Colonic mucosa (tissue), 4 donors: ENCODE data around the gene EIF1AD. TPM values are rescaled to one million over a fixed set of nuclear protein-coding genes. Genes with fewer than 3 reads are reported as not detected.

Experiments used
- DNase-seq: peaks from one replicate; pipeline ENCODE4 v3.0.0-alpha.2; 2020
- H3K27ac ChIP-seq: fragments of 200-600 bp; one replicate; pipeline ENCODE4 v1.8.0; 2021
- H3K27me3 ChIP-seq: fragments of 200-600 bp; one replicate; pipeline ENCODE4 v1.8.0; 2021
- H3K36me3 ChIP-seq: fragments of 200-600 bp; one replicate; pipeline ENCODE4 v1.8.0; 2021
- H3K4me1 ChIP-seq: fragments of 200-600 bp; one replicate; pipeline ENCODE4 v1.8.0; 2021; ENCODE audit warnings: mild to moderate bottlenecking
- H3K4me3 ChIP-seq: fragments of 200-600 bp; one replicate; pipeline ENCODE4 v1.8.0; 2021
- H3K9ac ChIP-seq, 2 donors: one replicate each; pipeline ENCODE4 v1.7.0; 2013; ENCODE audit warnings: control low read depth in 2 of 2, low read depth in 2 of 2, low read length in 2 of 2
- H3K9me3 ChIP-seq: fragments of 200-600 bp; one replicate; pipeline ENCODE4 v1.8.0; 2021
- intact Hi-C: fragments of 100-400 bp; cut with DNase I; formaldehyde crosslinking; loops from one replicate; pipeline ENCODE4 v1.14.1; 2022
- total RNA-seq, 2 donors: library from RNA; stranded (reverse); fragmentation: NEBNext Ultra II Directional in 1 of 2; extraction: Animal tissue kit (Norgen Biotek cat#: 25700) in 1 of 2; gene quantifications; one replicate each; pipeline ENCODE4 v1.2.1, GENCODE V29; 2021
- TF ChIP-seq, protein P1 (sequence below): fragments of 200-600 bp; IDR thresholded peaks from one replicate; pipeline ENCODE4 v1.8.0; 2022; ENCODE audit warnings: antibody characterized with exemption, mild to moderate bottlenecking
- donor health status: healthy.
- donor health status: DM: no; HTN: no; CAD: no.
- donor health status: DM: no; HTN: no; CAD: no.

The EIF1AD gene
- total RNA-seq, 2 donors from 2014 or later, result 27.8 to 32.8 TPM

DNA sequence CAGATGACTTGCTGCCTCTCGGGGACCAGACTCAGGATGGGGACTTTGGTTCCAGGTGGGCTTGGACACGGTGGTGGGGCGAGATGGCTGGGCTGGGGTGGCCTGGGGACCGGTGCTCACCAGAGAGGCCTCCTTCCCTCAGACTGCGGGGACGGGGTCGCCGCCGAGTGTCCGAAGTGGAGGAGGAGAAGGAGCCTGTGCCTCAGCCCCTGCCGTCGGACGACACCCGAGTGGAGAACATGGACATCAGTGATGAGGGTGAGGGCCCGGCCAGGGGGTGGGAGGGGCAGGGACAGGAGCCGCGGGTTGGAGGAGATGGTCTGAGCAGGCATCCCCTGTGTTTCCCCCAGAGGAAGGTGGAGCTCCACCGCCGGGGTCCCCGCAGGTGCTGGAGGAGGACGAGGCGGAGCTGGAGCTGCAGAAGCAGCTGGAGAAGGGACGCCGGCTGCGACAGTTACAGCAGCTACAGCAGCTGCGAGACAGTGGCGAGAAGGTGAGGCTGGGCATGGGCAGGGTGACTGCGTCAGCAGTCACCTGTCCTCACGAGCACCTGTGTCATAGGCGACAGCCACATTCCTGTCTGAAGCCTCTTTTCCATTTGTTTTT lies 34.5 kb downstream of the EIF1AD start:
- Histone ChIP-seq H3K27me3 (no peaks in the 10 kb centered on the region), H3K36me3 (peaks cover 29% of the 10 kb centered on the region), H3K4me1 (peaks cover 10% of the 10 kb centered on the region), H3K9me3 (no peaks in the 10 kb centered on the region), H3K27ac (no peak overlapping the region), H3K9ac (no peak overlapping the region), H3K4me3 (no peak overlapping the region)
- intact Hi-C loops, result no loop called here
- TF ChIP-seq, protein P1, sequence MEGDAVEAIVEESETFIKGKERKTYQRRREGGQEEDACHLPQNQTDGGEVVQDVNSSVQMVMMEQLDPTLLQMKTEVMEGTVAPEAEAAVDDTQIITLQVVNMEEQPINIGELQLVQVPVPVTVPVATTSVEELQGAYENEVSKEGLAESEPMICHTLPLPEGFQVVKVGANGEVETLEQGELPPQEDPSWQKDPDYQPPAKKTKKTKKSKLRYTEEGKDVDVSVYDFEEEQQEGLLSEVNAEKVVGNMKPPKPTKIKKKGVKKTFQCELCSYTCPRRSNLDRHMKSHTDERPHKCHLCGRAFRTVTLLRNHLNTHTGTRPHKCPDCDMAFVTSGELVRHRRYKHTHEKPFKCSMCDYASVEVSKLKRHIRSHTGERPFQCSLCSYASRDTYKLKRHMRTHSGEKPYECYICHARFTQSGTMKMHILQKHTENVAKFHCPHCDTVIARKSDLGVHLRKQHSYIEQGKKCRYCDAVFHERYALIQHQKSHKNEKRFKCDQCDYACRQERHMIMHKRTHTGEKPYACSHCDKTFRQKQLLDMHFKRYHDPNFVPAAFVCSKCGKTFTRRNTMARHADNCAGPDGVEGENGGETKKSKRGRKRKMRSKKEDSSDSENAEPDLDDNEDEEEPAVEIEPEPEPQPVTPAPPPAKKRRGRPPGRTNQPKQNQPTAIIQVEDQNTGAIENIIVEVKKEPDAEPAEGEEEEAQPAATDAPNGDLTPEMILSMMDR, result no peak
- no peak for DNase-seq

DNA sequence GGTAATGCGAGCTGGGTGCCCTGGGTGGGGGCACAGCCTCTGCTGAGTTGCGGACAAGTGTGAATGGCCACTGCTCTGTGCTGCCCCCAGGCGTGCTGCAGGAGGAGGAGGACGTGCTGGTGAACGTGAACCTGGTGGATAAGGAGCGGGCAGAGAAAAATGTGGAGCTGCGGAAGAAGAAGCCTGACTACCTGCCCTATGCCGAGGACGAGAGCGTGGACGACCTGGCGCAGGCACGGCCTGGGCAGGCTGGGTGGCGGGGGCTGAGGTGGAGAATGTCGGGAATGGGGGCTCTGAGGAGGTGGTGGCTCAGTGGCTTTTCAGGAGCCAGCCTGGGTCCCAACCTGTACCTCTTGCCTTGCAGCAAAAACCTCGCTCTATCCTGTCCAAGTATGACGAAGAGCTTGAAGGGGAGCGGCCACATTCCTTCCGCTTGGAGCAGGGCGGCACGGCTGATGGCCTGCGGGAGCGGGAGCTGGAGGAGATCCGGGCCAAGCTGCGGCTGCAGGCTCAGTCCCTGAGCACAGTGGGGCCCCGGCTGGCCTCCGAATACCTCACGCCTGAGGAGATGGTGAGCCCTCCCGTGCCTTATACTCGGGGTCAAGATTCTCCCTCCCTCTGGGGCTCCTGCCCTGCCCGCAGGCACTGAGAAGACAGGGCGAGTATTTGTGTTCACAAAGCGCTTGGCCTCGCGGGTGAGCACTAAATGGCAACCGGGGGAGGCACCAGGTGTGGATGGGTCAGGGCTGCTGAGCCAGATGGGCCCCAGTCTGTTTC lies 35.8 kb downstream of the EIF1AD start:
- no peaks in the 10 kb centered on the region for H3K27me3 ChIP-seq
- no peak for DNase-seq
- H3K36me3 ChIP-seq, result peaks cover 29% of the 10 kb centered on the region
- H3K9me3 ChIP-seq, result no peaks in the 10 kb centered on the region
- intact Hi-C loops, result no loop called here
- peaks cover 11% of the 10 kb centered on the region for H3K4me1 ChIP-seq
- no peak overlapping the region for H3K27ac ChIP-seq
- no peak overlapping the region for H3K4me3 ChIP-seq
- TF ChIP-seq, protein P1, result no peak
- H3K9ac ChIP-seq, result no peak overlapping the region

DNA sequence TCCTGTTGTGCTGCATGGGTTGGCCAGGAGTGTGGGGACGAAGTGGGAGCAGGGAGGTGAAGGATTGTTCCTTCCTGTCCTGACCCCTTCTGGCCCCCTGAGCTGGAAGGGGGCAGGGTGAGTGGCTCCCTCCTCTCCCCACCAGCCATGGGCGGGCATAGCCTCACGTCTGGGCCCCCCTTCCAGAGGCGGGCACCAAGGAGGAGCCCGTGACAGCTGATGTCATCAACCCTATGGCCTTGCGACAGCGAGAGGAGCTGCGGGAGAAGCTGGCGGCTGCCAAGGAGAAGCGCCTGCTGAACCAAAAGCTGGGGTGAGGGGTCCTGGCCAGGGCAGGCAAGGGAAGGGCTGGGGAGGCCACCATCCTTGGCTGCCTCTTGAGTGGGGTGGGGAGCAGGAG lies 37.1 kb downstream of the EIF1AD start:
- no peaks in the 10 kb centered on the region for H3K9me3 ChIP-seq
- peaks cover 11% of the 10 kb centered on the region for H3K4me1 ChIP-seq
- intact Hi-C loops, result loop anchor here (5.0 kb wide), 1 partner anchor 37 kb away; the partner anchor contains the start of genes BANF1 and EIF1AD
- H3K27me3 ChIP-seq, result no peaks in the 10 kb centered on the region
- H3K4me3 ChIP-seq, result no peak overlapping the region
- peaks cover 29% of the 10 kb centered on the region for H3K36me3 ChIP-seq
- TF ChIP-seq, protein P1, result no peak
- no peak overlapping the region for H3K9ac ChIP-seq
- no peak overlapping the region for H3K27ac ChIP-seq
- DNase-seq, result no peak

DNA sequence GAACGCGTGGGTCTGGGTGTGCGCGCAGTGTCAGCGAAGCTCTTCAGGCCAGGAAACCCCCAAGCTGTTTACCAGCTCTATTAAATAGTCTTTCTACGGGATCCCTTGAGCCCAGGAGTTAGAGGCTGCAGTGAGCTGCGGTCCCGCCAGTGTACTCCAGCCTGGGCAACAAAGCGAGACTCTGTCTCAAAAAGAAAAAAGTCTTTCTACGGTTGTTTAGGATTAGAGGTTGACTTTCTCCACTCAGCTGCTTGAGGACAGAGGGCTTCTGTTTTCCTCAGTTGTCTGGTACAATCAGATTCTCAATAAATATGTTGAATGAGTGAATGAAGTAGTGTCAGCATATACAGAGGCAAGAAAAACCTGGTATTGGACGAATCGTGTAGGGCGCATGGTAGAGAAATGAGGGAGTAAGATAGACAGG lies 39.8 kb downstream of the EIF1AD start:
- H3K4me1 ChIP-seq, result peaks cover 11% of the 10 kb centered on the region
- TF ChIP-seq, protein P1, result no peak
- H3K9ac ChIP-seq, result peak overlapping the region; percentile 70 to 82
- H3K27ac ChIP-seq, result peak overlapping the region; percentile 92
- no peak for DNase-seq
- H3K27me3 ChIP-seq, result no peaks in the 10 kb centered on the region
- intact Hi-C loops, result loop anchor here (5.0 kb wide), 1 partner anchor 40 kb away; the partner anchor contains the start of genes BANF1 and EIF1AD
- H3K36me3 ChIP-seq, result peaks cover 23% of the 10 kb centered on the region
- no peaks in the 10 kb centered on the region for H3K9me3 ChIP-seq
- peak overlapping the region; percentile 94 for H3K4me3 ChIP-seq

DNA sequence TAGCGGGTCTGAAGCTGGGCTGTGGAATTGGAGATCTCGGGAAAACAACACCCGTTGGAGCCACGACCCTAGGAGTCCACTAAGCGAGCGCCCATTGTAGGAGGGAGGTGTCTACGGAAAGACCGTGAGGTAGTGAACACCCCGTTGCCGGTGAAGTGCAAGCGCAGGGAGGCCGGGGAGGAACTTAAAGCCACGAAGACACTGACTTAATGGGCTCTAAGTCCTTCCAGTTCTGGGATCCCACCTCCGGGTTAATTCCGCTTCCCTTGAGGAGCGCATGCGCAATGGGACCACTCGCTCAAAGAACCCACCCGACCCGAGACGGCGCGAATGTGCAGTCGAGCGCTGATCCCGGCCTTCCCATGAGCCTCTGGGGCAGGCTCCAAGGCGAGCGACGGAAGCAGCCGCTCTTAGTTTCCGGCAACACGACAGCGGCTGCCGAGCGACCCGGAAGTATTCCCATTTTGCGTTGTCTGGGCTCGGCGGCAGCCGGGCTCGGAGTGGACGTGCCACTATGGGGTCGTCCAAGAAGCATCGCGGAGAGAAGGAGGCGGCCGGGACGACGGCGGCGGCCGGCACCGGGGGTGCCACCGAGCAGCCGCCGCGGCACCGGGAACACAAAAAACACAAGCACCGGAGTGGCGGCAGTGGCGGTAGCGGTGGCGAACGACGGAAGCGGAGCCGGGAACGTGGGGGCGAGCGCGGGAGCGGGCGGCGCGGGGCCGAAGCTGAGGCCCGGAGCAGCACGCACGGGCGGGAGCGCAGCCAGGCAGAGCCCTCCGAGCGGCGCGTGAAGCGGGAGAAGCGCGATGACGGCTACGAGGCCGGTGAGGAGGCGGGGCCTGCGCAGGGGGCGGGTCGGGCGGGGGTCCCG lies 40.5 kb downstream of the EIF1AD start, which contains the start of gene SART1:
Gene SART1 (plus strand): TSS at position 468 of the 874 bp plus-strand sequence. CDS start 47 bp downstream, at position 515.
- H3K4me1 ChIP-seq, result peaks cover 11% of the 10 kb centered on the region
- peak; percentile 97 for DNase-seq
- TF ChIP-seq, protein P1, result no peak
- H3K27ac ChIP-seq, result peak within 1 kb of the TSS; percentile 92
- no peaks in the 10 kb centered on the region for H3K9me3 ChIP-seq
- H3K36me3 ChIP-seq, result peaks cover 17% of the 10 kb centered on the region
- H3K27me3 ChIP-seq, result no peaks in the 10 kb centered on the region
- intact Hi-C loops, result loop anchor here (5.0 kb wide), 1 partner anchor 41 kb away; the partner anchor contains the start of genes BANF1 and EIF1AD
- peak within 1 kb of the TSS; percentile 94 for H3K4me3 ChIP-seq
- H3K9ac ChIP-seq, result peak within 1 kb of the TSS; percentile 82 to 96
